GM18499 (cell line): Measurements from ENCODE around the gene NMT1.
"Not testable (repeated sequence)": the region's sequence is repeated elsewhere in the genome, so short reads cannot be mapped to it uniquely, and the experiment has no call there.

Experiments
- ATAC-seq: cut with Tn5 transposase; IDR thresholded peaks from one replicate; pipeline ENCODE4 v1.9.1; 2021; ENCODE audit warnings: moderate number of reproducible peaks; ENCODE audit not compliant: insufficient read depth, unreplicated experiment

The NMT1 gene

DNA sequence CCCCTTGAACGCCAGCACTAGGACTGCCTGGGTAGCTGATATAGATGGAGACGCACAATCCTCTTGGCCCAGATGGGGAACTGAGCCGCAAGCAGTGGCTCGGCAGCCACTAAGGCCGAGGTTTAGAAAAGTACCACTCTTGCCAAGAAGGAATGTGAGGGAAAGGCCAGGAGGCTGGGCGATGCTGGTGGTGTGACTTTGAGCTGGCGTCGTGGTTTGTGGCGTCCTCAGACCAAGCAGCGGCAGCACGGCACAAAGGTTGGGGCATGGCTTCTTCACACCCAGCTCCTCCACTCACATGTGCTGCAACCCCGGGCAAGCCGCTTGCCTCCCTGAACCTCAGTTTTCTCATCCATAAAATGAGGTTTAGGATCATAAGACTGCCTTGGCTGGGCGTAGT is 25.3 kb upstream of the NMT1 start:
- ATAC-seq, result no peak

DNA sequence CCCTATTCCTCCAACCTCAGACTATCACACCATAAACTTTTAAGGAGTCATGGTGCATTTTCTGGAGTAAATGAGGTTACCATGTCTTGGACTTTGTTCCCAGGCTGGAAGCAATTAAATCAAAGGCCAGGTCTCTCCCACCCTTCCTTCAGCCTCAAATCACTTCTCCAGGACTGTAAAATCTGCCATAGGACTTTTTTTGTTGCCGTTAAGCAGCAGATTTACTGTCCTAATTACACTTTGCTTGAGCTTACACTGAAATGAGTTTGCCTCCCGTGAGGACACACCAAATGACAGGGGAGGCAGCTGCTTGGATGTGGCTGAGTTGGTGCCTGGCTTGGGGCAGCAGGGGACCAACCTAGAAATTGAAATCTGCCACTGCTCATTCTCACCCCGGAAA is 24.4 kb upstream of the NMT1 start:
- no peak for ATAC-seq

DNA sequence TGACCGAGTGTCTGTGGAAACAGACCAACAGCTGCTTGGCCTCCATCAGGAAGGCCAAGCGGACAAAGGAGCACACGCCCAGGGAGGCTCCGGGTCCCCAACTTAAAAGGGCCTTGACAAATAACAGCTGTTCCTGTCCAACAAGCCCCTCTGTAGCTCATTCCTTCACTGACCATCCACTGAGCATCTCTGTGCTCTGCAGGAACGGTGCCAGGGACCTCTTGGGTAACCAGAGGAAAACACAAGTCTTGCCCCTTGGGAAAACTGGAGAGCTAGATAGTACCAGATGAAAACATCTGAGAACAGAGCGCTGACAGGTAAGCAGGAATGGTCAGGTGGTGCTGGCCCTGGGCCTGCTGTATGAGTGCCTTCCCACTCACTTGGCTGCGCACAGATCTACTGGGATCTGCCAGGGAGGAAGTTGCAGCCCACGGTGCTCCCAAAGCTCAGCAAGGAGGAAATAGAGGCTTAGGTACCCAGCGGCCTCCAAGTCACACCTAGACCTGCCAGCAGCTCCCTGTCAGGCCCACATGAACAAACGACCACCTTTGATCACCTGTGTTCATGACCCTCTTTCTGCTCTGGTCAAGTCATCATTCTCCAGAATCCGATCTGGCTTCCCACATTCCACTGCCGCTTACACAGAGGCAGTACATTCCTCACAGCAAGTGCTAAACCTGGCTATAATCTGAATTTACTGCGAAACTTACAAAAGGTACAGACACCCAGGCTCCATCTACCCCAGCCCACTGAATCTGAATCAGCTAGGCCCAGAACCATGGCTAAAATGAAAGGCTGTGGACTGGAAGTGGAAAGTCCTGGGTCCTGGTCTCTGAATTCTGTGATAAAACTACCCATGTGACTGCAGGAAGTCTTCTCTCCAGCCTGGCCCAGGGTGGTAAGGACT is 22.1 kb upstream of the NMT1 start:
- no peak for ATAC-seq

DNA sequence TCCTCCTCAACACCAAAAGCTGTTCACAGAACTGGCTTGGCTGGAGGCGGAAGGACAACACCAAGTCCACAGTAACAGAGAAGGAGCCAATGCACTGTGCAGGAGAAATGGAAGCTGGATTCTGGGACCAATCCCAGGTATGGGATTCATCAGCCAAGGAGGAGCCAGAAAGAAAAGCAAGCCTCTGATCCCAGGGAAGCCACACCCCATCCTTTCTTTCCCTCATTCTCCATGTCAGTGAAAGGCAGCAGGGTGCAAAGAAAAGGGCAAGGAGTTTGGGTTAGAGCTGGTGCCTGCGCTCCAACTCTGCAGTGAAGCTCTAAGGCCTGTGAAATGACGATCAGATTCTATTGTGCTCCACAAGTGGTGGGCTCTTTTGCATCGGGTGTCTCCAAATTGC is 20.7 kb upstream of the NMT1 start:
- ATAC-seq, result no peak

DNA sequence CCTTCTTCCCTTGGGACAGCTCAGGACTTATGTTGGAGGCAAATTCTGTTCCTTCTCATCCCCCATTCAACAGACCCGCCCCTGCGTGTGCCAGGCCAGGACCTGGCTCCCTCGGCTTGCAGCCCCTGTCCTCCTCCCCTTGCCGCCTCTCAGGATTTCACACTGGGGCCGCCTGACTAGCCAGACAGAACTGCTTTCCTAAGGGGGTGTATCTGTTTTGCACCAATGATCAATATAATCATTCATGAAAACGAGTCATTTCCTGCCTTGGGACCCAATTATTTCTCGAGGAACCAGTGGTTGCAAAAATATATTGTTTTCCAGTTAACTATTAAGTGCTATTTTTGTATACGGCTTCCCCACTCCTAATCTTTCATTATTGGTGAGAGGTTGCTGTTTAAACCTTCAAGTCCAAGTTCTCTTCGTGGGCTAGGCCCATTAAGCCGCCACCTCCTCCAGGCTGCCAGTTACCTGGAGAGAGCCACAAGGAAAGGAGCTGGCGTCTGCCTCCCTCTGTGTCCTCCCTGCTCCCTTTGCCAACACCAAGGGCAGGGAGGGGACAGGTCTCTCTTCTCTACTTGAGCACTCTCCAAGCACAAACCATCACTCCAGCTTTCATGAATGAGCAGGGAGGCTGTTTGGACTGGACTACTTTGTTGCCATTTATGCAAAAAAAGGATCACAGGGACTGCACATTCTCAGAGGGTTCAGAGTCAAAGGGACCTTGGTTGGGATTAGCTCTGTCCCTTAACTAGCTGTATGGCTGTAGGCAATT is 18.6 kb upstream of the NMT1 start:
- no peak for ATAC-seq

DNA sequence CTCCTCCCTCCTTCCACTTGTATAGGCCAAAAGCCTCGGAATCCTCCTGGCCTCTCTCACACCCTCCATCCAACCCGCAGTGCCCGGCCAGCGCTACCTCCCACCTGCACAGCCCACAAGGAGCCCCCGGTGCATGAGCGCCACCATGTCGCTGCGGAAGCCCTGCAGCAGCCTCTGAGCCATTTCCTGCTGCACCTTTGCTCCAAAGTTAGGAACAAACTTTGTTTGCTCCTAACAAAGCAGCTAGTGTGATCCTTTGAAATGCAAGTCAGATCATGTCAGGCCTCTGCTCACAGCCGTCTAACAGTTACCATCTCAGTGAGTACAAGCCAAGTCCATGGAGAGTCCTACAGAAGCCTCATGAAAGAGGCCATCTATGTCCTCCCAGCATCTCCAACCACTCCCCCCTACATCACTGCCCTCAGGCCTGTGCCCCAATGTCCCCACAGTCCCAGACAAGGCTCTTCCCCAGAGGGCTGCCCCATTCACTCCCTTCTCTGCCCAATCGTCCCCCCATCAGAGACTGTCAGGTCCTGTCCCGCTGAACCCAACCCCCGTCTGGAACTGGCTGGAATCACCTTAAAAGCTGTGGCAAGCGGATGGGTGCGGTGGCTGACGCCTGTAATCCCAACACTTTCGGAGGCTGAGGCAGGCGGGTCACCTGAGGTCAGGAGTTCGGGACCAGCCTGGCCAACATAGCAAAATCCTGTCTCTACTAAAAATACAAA is 17.1 kb upstream of the NMT1 start:
- no peak for ATAC-seq

DNA sequence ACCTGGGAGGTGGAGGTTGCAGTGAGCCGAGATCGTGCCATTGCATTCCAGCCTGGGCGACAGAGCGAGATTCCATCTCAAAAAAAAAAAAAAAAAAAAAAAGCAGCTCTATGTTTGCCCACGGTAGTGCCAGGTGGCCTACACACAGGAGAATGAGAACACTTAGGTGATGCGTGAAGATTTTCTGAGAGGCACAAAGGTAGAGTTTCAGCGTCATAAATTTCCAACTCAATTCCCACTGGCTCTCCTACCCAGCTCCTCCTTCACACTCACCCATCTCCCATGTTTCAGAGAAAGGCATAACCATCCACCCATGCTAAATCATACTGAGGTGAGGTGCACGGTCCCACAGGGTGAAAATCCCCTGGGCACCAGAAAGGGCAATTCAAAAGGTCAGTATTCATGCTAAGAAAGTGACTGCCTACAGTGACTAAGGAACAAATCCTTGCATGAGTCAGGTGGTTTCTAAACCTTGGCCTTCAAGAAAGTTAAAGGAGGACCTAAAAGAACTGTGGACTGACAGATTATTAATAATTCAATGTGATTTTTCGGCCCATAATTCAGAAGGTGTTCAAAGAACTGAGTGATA is 14.5 kb upstream of the NMT1 start:
- no peak for ATAC-seq

DNA sequence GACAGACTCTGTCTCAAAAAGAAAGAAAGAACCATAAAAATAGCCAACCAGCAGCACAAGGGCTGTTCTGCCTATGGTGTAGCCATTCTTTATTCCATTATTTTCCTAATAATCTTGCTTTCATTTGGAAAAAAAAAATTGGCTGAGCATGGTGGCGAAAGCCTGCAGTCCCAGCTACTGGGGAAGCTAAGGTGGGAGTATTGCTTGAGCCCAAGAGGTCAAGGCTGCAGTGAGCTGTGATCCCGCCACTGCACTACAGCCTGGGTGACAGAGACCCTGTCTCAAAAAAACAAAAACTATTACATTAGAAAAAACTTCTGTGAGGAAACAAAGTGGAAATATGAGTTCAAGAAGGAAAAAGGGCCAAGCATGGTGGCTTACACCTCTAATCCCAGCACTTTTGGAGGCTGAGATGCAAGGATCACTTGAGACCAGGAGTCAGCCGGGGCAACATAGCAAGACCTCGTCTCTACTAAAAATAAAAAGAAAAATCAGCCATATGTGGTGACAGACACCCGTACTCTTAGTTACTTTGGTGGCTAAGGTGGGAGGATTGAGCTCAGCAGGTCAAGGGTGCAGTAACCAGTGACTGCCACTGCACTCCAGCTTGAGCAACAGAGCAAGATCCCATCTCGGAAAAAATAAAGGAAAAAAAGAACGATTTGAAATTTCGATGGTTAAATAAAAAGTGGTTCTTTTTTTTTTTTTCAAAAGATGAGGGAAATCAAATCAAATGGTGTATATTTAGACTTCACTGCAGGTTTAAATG is 12.1 kb upstream of the NMT1 start:
- no peak for ATAC-seq

DNA sequence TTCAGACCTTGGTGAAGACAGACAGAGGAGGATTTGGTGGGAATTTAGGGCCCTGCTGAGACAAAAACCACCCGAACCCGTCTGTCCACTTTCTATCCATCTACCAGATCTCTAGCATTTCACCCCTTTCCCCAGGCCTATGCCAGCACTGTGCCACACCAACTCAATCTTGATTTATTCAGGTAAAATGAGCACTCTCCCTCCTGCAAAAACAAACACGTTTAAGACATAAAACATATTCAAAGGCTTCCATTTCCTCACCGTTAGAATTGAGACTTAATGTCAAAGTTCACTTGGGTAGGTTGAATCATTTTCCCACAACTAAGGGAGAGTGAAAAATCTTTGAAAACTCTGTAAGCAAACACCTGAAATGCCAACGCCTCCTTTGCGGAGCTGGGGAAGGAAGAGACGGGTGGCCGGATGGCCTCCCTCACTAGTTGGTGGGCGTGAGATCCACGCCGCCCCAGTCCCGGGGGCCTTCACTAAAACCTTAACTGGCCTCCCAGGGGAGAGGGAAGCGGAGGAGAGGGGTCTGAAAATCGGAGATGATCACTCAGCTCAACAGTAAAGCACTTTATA is 10.5 kb upstream of the NMT1 start:
- no peak for ATAC-seq

DNA sequence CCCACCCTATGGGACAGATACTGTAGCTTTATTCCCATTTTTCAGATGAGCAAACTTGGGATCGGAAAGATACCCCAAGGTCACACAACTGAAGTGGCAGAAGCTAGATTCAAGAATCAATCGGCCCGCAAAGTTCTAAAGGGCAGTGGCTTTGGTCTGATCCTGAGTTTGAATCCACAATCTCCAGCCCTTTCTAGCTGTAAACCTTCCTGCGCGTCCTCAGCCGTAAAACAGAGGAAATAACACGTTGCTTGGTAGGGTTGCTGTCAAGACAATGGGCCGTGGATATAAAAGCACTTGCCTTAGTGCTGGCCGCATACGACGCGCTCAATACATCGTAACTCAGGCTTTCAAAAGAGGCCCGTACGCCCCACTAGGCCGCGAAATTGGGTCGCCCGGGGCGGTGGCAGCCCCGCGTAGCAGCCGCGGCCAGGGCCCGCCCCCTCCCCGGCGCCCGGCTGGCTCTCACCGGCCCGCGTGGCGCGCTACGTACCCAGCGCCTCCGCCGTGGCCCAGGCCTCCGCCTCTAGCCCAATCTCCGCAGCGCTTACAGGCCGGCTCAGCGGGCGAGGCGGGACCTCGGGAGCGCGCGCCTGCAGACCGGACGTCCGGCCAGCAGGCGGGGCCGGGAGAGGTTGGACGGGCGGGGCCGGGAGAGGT is 9.9 kb upstream of the NMT1 start, which contains the start of gene DCAKD:
Gene DCAKD (minus strand): TSS at position 573 of the 660 bp plus-strand sequence. CDS start 16,747 bp downstream, outside the sequence.
- peak; percentile 56 for ATAC-seq

DNA sequence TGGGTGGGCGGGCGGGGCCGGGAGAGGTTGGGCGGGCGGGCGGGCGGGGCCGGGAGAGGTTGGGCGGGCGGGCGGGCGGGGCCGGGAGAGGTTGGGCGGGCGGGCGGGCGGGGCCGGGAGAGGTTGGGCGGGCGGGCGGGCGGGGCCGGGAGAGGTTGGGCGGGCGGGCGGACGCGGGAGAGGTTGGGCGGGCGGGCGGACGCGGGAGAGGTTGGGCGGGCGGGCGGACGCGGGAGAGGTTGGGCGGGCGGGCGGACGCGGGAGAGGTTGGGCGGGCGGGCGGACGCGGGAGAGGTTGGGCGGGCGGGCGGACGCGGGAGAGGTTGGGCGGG is 9.4 kb upstream of the NMT1 start:
- ATAC-seq, result not testable (repeated sequence)

DNA sequence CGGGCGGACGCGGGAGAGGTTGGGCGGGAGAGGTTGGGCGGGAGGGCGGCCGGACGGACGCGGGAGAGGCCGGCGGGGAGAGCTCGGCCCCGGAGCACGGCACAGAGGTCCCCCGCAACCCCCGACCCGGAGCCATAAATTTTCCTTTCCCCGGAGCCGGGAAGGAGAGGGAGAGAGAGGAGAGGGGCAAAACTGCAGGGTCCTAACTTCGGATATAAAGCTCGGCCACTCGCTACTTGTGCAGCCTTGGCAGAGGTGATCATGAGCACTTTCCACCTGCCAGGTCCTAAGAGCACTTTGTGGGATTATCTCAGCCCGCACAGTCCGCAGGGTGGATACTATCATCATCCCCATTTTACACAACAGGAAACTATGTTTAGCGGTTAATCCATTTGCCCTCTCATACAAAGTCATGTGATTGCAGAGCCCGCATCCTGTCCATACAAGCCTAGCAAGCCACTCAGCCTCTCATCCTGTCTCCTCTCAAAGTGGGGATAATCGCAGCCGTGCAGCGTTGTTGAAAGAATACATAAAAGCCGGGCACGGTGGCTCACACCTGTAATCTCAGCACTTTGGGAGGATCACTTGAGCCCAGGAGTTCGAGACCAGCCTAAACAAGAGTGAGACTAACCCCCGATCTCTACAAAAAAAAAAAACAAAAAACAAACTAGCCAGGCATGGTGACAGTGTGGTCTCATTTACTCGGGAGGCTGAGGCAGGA is 8.9 kb upstream of the NMT1 start:
- no peak for ATAC-seq

DNA sequence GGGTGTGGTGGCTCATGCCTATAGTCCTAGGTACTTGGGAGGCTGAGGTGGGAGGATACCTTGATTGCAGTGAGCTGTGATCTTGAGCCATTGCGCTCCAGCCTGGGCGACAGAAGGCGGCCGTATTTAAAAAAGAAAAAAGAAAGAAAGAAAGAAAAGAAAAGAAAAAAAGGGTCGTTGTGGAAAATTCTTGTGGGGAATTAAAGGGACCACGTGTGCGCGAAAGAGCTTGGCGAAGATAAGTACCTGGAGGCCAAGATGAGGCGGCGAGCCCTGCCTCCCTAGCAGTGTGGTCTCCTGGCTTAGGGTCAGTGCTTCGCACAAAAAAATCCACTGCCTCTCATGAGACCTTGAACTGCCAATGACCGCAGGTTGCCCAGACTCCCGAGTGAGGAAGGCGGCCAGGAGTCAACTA is 728 bp upstream of the NMT1 start:
- no peak for ATAC-seq

DNA sequence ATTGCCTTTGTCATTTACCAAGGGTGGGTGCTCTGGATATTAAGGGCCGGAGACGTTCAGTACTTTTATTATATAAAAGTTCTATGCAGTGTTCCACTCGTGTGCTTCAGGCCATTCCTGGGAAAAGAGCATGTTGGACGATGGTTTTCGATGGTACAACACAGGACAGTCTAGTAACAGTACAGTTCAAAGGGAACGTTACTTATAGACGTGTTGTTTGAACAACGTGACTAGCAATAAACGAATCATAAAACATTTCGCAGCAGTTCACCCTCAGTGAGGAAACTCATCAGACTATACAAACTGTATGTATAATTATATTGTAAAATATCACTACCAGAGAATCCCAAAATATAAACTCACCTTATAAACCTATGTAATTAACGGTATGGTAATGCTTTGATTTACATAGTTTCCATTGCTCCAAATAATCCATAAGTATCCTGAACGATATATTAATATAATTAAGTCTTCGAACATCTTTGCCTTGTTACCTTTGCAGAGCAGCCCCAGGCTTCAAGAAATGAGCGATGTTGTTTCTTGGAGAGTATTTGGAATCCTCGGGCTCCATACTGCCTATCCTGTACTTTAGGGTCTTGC is 589 bp downstream of the NMT1 start:
- no peak for ATAC-seq

DNA sequence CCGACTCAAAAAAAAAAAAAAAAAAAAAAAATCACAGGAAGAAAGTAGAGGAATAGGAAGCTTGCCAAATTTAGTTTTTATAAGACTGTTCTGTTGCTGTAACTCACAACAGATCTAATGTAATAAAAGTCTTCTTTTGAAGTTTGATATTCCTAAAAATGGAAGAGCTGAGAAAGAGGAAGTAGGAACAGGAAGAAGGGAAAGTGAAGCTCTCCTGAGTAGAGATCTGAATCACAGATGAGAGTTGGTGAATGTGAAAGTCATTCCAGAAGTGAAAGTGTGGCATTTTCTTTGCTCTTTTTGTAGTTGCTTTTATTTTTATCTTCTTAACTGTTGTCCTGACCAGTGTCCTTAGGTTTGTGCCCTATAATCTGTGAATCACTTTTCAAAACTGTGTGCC is 2.1 kb downstream of the NMT1 start:
- ATAC-seq, result no peak

DNA sequence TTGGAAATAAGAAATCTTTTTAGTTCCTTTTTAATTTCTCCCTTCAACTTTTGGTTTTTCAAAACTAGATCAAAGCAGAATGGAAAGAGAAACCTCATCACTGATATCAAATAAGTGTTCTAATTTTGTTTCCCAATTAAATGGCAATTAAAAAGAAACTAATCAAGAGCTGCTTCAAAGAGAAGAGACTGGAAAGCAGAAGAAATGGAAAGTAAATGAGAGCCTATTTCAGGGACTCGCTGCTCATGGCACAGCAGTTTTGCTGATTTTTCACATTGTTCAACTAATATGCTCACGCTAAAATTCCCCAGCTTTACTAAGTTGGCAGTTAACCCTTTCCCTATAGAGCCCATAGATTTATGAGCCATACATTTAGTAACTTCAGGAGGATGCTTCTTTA is 6.5 kb downstream of the NMT1 start:
- ATAC-seq, result no peak

DNA sequence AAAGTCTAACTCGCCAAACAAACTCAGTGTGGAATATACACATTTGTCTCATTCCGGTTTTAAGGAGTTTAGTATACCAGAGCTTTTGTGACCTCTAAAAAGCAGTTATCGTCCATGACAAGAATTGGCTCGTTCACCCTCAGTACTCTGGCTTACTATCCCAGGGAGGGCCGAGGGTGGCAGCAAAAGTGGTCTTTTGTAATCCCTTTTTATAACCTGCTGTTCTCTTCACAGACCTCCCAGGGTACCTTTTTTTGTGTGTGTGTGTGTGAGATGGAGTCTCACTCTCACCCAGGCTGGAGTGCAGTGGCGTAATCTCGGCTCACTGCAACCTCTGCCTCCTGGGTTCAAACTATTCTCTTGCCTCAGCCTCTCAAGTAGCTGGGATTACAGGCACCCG is 8.9 kb downstream of the NMT1 start:
- no peak for ATAC-seq

DNA sequence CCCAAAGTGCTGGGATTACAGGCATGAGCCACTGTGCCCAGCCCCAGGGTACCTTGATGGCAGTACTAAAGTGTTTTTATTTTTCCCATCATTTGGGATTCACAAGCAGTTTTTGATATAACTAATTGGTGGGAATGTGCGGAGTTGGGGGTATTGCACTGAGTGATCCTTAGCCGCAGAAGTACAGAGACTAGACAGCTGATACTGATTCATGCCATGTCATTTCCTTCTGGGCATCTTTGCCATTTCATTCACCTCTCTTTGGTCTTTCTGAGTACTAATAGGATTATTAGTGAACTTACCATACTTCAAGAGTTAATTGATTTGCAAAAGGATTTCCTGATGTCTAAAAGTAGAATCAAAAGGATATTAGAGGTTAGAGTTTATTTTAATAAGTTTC is 9.7 kb downstream of the NMT1 start:
- no peak for ATAC-seq
